ENCODE measurements around the gene PKDCC.

PKDCC gene

GRCh38 chr2:42102024-42102590 is 54.3 kb downstream of the PKDCC start:
- DNase-seq (ENCODE audit: extremely low spot score, insufficient read length, low read depth) (peak; percentile 74), FAIRE-seq (peak; percentile 92)

GRCh38 chr2:42102591-42103450 is 55.0 kb downstream of the PKDCC start:
- FAIRE-seq (no peak), DNase-seq (ENCODE audit: extremely low spot score, insufficient read length, low read depth) (no peak)

- FAIRE-seq (no peak), DNase-seq (ENCODE audit: extremely low spot score, insufficient read length, low read depth) (no peak)
Measured at GRCh38 chr2:42103829-42104228, 56.0 kb downstream of the PKDCC start.

GRCh38 chr2:42104621-42105020 is 56.8 kb downstream of the PKDCC start:
- FAIRE-seq: no peak

GRCh38 chr2:42105330-42106256 is 57.8 kb downstream of the PKDCC start:
- peak; percentile 96 for FAIRE-seq
- no peak for DNase-seq (ENCODE audit: extremely low spot score, insufficient read length, low read depth)

More at GRCh38 chr2:42104621-42105020, 56.8 kb downstream of the PKDCC start:
- DNase-seq (ENCODE audit: extremely low spot score, insufficient read length, low read depth): no peak

GRCh38 chr2:42106257-42106816 is 58.5 kb downstream of the PKDCC start:
- DNase-seq (ENCODE audit: extremely low spot score, insufficient read length, low read depth) (no peak), FAIRE-seq (no peak)

- DNase-seq (ENCODE audit: extremely low spot score, insufficient read length, low read depth): no peak
- no peak for FAIRE-seq
Measured at GRCh38 chr2:42107249-42108042, 59.6 kb downstream of the PKDCC start.

Data from GM18507 (cell line).